Measurements from ENCODE around the gene TCF12. TPM values are rescaled to one million over a fixed set of nuclear protein-coding genes. Genes with fewer than 3 reads are reported as not detected.

Gene TCF12
- total RNA-seq, 1 experiment from 2014 or later: 102 TPM

DNA sequence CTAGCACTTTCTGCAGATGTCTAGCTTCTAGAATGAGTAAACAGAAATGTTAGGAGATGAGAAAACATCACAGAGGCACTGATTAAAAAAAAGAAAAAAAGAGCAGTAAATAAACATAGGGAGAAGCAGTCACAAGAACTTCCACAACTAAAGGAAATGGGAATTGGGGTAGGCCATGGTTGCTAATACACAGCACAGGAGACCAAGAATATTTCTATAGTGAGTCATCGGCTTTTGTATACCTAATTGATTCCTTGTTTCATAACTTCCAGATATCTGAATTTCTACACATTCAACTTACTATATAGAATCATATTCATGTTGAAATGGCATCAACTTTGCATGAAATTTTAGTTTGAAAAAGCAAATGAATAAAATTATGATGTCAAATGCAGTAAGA is 47.3 kb upstream of the TCF12 start:
- intact Hi-C loops (cut with micrococcal nuclease; ENCODE audit: unreplicated experiment) (no loop called here), in situ Hi-C loops (cut with HindIII; ENCODE audit: low pct_unique_long_range_greater_than_20kb, low sequenced_read_pairs) (no loop called here)
- H3K9me3 ChIP-seq (ENCODE audit: control insufficient read depth, insufficient read depth, low read depth, low read length): no peaks in the 10 kb centered on the region
- no peak overlapping the region for H3K27ac ChIP-seq (ENCODE audit: low read length)
- H3K27me3 ChIP-seq (ENCODE audit: control insufficient read depth, insufficient read depth, low read length): no peaks in the 10 kb centered on the region
- no TSS peak for BruUV-seq (replicated peaks)
- no peaks in the 10 kb centered on the region for H3K36me3 ChIP-seq (ENCODE audit: control insufficient read depth, insufficient read depth, low read length)
- POLR2A ChIA-PET: no interaction called here
- TF ChIP-seq, protein P1, sequence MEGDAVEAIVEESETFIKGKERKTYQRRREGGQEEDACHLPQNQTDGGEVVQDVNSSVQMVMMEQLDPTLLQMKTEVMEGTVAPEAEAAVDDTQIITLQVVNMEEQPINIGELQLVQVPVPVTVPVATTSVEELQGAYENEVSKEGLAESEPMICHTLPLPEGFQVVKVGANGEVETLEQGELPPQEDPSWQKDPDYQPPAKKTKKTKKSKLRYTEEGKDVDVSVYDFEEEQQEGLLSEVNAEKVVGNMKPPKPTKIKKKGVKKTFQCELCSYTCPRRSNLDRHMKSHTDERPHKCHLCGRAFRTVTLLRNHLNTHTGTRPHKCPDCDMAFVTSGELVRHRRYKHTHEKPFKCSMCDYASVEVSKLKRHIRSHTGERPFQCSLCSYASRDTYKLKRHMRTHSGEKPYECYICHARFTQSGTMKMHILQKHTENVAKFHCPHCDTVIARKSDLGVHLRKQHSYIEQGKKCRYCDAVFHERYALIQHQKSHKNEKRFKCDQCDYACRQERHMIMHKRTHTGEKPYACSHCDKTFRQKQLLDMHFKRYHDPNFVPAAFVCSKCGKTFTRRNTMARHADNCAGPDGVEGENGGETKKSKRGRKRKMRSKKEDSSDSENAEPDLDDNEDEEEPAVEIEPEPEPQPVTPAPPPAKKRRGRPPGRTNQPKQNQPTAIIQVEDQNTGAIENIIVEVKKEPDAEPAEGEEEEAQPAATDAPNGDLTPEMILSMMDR (IDR thresholded peaks at IDR 0.05): no peak
- no peak for TF ChIP-seq POLR2AphosphoS5 (IDR thresholded peaks at IDR 0.05; ENCODE audit: low read depth, low read length)
- TF ChIP-seq SIN3A (IDR thresholded peaks at IDR 0.05; ENCODE audit: borderline replicate concordance, insufficient read depth, low read depth, low read length): no peak
- DNase-seq (ENCODE audit: low read depth, low spot score) (no peak), ATAC-seq (no peak)
- CTCF ChIA-PET: no interaction called here
- H3K4me1 ChIP-seq (ENCODE audit: control insufficient read depth, insufficient read depth, low read length): no peaks in the 10 kb centered on the region
- no peak overlapping the region for H3K4me3 ChIP-seq (ENCODE audit: low read depth in 2 of 2, low read length in 2 of 2)

DNA sequence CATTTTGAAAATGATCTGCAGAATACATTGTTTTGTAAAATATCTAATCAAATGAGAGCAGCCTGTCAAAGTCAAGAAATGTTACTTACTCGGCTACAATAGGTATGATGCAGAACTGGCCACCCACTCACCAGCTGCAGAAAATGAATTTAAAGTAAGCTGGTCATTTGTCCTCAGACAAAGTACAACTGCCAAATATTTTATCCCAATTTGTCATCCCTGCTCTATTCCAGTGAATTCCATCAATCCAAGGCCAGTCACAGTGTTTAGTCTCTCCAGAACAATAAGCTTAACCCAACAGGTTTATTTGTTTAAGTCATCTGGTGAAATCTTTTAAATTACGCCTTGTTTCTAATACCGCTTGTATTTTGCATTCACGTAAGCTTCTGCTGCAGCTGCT is 46.6 kb upstream of the TCF12 start:
- Histone ChIP-seq H3K36me3 (ENCODE audit: control insufficient read depth, insufficient read depth, low read length) (no peaks in the 10 kb centered on the region), H3K27me3 (ENCODE audit: control insufficient read depth, insufficient read depth, low read length) (no peaks in the 10 kb centered on the region), H3K9me3 (ENCODE audit: control insufficient read depth, insufficient read depth, low read depth, low read length) (no peaks in the 10 kb centered on the region), H3K4me1 (ENCODE audit: control insufficient read depth, insufficient read depth, low read length) (no peaks in the 10 kb centered on the region), H3K4me3 (ENCODE audit: low read depth in 2 of 2, low read length in 2 of 2) (no peak overlapping the region), H3K27ac (ENCODE audit: low read length) (no peak overlapping the region)
- no TSS peak for BruUV-seq (replicated peaks)
- ChIA-PET POLR2A (interaction anchor here (0.7 kb wide), 1 partner anchor 9 kb away, joined by 3 read pairs; no protein-coding TSS in a partner anchor), CTCF (no interaction called here)
- ATAC-seq (no peak), DNase-seq (ENCODE audit: low read depth, low spot score) (no peak)
- TF ChIP-seq, protein P1 (IDR thresholded peaks at IDR 0.05): no peak
- TF ChIP-seq POLR2AphosphoS5 (IDR thresholded peaks at IDR 0.05; ENCODE audit: low read depth, low read length): no peak
- no peak for TF ChIP-seq SIN3A (IDR thresholded peaks at IDR 0.05; ENCODE audit: borderline replicate concordance, insufficient read depth, low read depth, low read length)
- TF ChIP-seq TCF7L2 (IDR thresholded peaks at IDR 0.05; ENCODE audit: low read depth, low read length): no peak
- TF ChIP-seq, protein P2, sequence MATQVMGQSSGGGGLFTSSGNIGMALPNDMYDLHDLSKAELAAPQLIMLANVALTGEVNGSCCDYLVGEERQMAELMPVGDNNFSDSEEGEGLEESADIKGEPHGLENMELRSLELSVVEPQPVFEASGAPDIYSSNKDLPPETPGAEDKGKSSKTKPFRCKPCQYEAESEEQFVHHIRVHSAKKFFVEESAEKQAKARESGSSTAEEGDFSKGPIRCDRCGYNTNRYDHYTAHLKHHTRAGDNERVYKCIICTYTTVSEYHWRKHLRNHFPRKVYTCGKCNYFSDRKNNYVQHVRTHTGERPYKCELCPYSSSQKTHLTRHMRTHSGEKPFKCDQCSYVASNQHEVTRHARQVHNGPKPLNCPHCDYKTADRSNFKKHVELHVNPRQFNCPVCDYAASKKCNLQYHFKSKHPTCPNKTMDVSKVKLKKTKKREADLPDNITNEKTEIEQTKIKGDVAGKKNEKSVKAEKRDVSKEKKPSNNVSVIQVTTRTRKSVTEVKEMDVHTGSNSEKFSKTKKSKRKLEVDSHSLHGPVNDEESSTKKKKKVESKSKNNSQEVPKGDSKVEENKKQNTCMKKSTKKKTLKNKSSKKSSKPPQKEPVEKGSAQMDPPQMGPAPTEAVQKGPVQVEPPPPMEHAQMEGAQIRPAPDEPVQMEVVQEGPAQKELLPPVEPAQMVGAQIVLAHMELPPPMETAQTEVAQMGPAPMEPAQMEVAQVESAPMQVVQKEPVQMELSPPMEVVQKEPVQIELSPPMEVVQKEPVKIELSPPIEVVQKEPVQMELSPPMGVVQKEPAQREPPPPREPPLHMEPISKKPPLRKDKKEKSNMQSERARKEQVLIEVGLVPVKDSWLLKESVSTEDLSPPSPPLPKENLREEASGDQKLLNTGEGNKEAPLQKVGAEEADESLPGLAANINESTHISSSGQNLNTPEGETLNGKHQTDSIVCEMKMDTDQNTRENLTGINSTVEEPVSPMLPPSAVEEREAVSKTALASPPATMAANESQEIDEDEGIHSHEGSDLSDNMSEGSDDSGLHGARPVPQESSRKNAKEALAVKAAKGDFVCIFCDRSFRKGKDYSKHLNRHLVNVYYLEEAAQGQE (IDR thresholded peaks at IDR 0.05; ENCODE audit: insufficient read depth in 1 of 2, low read depth in 2 of 2, low read length in 1 of 2): no peak
- in situ Hi-C loops (cut with HindIII; ENCODE audit: low pct_unique_long_range_greater_than_20kb, low sequenced_read_pairs) (no loop called here), intact Hi-C loops (cut with micrococcal nuclease; ENCODE audit: unreplicated experiment) (no loop called here)
